Stomach (tissue), 4 donors: ENCODE results near the gene RAB22A.

Experiments used
- CTCF ChIP-seq, 7 experiments: fragments of 450-650 bp in 4 of 7; fragments of 200-600 bp in 3 of 7; sonication (generic) in 3 of 7; IDR thresholded peaks; one replicate each; pipeline ENCODE4 v1.5.1; 2016 to 2019; ENCODE audit warnings: antibody characterized with exemption in 7 of 7, control low read depth in 2 of 7, mild to moderate bottlenecking in 1 of 7
- POLR2A ChIP-seq, 4 donors: fragments of 450-650 bp; IDR thresholded peaks; one replicate each; pipeline ENCODE4 v1.6.1; 2016; ENCODE audit warnings: antibody characterized with exemption in 4 of 4, control low read depth in 2 of 4, mild to moderate bottlenecking in 1 of 4, moderate library complexity in 1 of 4
- POLR2AphosphoS5 ChIP-seq, 3 donors: sonication (generic); formaldehyde crosslinking; IDR thresholded peaks; one replicate each; pipeline ENCODE4 v1.6.1; 2016; ENCODE audit warnings: antibody characterized with exemption in 3 of 3

- TF ChIP-seq CTCF (IDR thresholded peaks at IDR 0.05) (no peak), POLR2AphosphoS5 (IDR thresholded peaks at IDR 0.05) (no peak), POLR2A (IDR thresholded peaks at IDR 0.05) (no peak)
These were observed 3.3 kb downstream of the RAB22A start for GRCh38 chr20:58312836-58313235.
